Activated naive CD4-positive, alpha-beta T cell treated with anti-CD3 and anti-CD28 coated beads, Interleukin-2, amount 50 U/mL, for 24 hours (primary cell): Measurements from ENCODE around the gene MCAM.

Source experiments
- H3K27ac Mint-ChIP-seq: one replicate; pipeline ENCODE4 v1.8.0; 2021; ENCODE audit warnings: mild to moderate bottlenecking, mixed read lengths
- H3K27me3 Mint-ChIP-seq: one replicate; pipeline ENCODE4 v1.8.0; 2021; ENCODE audit warnings: mixed read lengths
- H3K36me3 Mint-ChIP-seq: one replicate; pipeline ENCODE4 v1.8.0; 2021; ENCODE audit warnings: mixed read lengths
- H3K4me1 Mint-ChIP-seq: one replicate; pipeline ENCODE4 v1.8.0; 2021; ENCODE audit warnings: mixed read lengths
- H3K4me3 Mint-ChIP-seq: one replicate; pipeline ENCODE4 v1.8.0; 2021; ENCODE audit warnings: mild to moderate bottlenecking, mixed read lengths
- H3K9me3 Mint-ChIP-seq: one replicate; pipeline ENCODE4 v1.8.0; 2021; ENCODE audit warnings: mixed read lengths

Gene MCAM

GRCh38 chr11:119316729-119317591 lies at the start of gene MCAM:
MCAM (minus strand) TSS chr11:119317130; CDS start chr11:119317101, 29 bp downstream.
- H3K4me3 Mint-ChIP-seq = peak within 1 kb of the TSS; percentile 79

GRCh38 chr11:119365071-119365591 lies 48.2 kb upstream of the MCAM start:
- Mint-ChIP-seq H3K27me3 (peaks cover 38% of the 10 kb centered on the region), H3K27ac (no peak overlapping the region), H3K9me3 (no peaks in the 10 kb centered on the region), H3K36me3 (no peaks in the 10 kb centered on the region), H3K4me3 (peak overlapping the region; percentile 87), H3K4me1 (peaks cover 7% of the 10 kb centered on the region)

More at GRCh38 chr11:119316729-119317591, at the start of gene MCAM:
- H3K27me3 Mint-ChIP-seq = peaks cover 5% of the 10 kb centered on the region
- H3K27ac Mint-ChIP-seq = no peak within 1 kb of the TSS
- H3K4me1 Mint-ChIP-seq = peaks cover 15% of the 10 kb centered on the region
- H3K36me3 Mint-ChIP-seq = no peaks in the 10 kb centered on the region
- H3K9me3 Mint-ChIP-seq = no peaks in the 10 kb centered on the region

- Mint-ChIP-seq H3K27me3 (peaks cover 34% of the 10 kb centered on the region), H3K27ac (no peak overlapping the region), H3K4me1 (peaks cover 7% of the 10 kb centered on the region), H3K9me3 (no peaks in the 10 kb centered on the region), H3K4me3 (peak overlapping the region; percentile 87), H3K36me3 (no peaks in the 10 kb centered on the region)
Measured at GRCh38 chr11:119363851-119364590, 47.1 kb upstream of the MCAM start.

GRCh38 chr11:119363081-119363850 lies 46.3 kb upstream of the MCAM start:
- H3K27me3 Mint-ChIP-seq = peaks cover 32% of the 10 kb centered on the region
- no peak overlapping the region for H3K27ac Mint-ChIP-seq
- H3K36me3 Mint-ChIP-seq = no peaks in the 10 kb centered on the region
- peaks cover 7% of the 10 kb centered on the region for H3K4me1 Mint-ChIP-seq
- H3K4me3 Mint-ChIP-seq = peak overlapping the region; percentile 49
- no peaks in the 10 kb centered on the region for H3K9me3 Mint-ChIP-seq

GRCh38 chr11:119362741-119363080 lies 45.8 kb upstream of the MCAM start:
- Mint-ChIP-seq H3K27ac (no peak overlapping the region), H3K4me1 (peaks cover 7% of the 10 kb centered on the region), H3K4me3 (no peak overlapping the region)

GRCh38 chr11:119361941-119362725 lies 45.2 kb upstream of the MCAM start:
- Mint-ChIP-seq H3K9me3 (no peaks in the 10 kb centered on the region), H3K4me3 (no peak overlapping the region), H3K36me3 (no peaks in the 10 kb centered on the region), H3K4me1 (peaks cover 7% of the 10 kb centered on the region), H3K27me3 (peaks cover 25% of the 10 kb centered on the region), H3K27ac (no peak overlapping the region)

More at GRCh38 chr11:119362741-119363080, 45.8 kb upstream of the MCAM start:
- Mint-ChIP-seq H3K36me3 (no peaks in the 10 kb centered on the region), H3K9me3 (no peaks in the 10 kb centered on the region), H3K27me3 (peaks cover 29% of the 10 kb centered on the region)

- Mint-ChIP-seq H3K27ac (no peak overlapping the region), H3K4me1 (peaks cover 11% of the 10 kb centered on the region), H3K36me3 (no peaks in the 10 kb centered on the region), H3K9me3 (no peaks in the 10 kb centered on the region), H3K27me3 (peaks cover 16% of the 10 kb centered on the region), H3K4me3 (no peak overlapping the region)
Measured at GRCh38 chr11:119361056-119361787, 44.3 kb upstream of the MCAM start.

GRCh38 chr11:119359365-119360214 lies 42.7 kb upstream of the MCAM start:
- peaks cover 9% of the 10 kb centered on the region for H3K27me3 Mint-ChIP-seq

GRCh38 chr11:119357074-119357473 lies 40.1 kb upstream of the MCAM start:
- H3K9me3 Mint-ChIP-seq = no peaks in the 10 kb centered on the region
- H3K27ac Mint-ChIP-seq = no peak overlapping the region
- H3K36me3 Mint-ChIP-seq = no peaks in the 10 kb centered on the region
- peaks cover 1% of the 10 kb centered on the region for H3K27me3 Mint-ChIP-seq
- peak overlapping the region; percentile 59 for H3K4me3 Mint-ChIP-seq
- H3K4me1 Mint-ChIP-seq = peaks cover 4% of the 10 kb centered on the region

More at GRCh38 chr11:119359365-119360214, 42.7 kb upstream of the MCAM start:
- Mint-ChIP-seq H3K27ac (no peak overlapping the region), H3K4me3 (no peak overlapping the region), H3K36me3 (no peaks in the 10 kb centered on the region), H3K9me3 (no peaks in the 10 kb centered on the region), H3K4me1 (peaks cover 8% of the 10 kb centered on the region)

GRCh38 chr11:119356349-119357031 lies 39.6 kb upstream of the MCAM start:
- Mint-ChIP-seq H3K4me3 (peak overlapping the region; percentile 93), H3K36me3 (no peaks in the 10 kb centered on the region), H3K9me3 (no peaks in the 10 kb centered on the region), H3K27ac (no peak overlapping the region), H3K27me3 (peaks cover 4% of the 10 kb centered on the region), H3K4me1 (peaks cover 4% of the 10 kb centered on the region)

GRCh38 chr11:119355091-119355843 lies 38.3 kb upstream of the MCAM start:
- Mint-ChIP-seq H3K9me3 (no peaks in the 10 kb centered on the region), H3K4me3 (peak overlapping the region; percentile 93), H3K4me1 (peaks cover 4% of the 10 kb centered on the region), H3K27me3 (peaks cover 5% of the 10 kb centered on the region), H3K36me3 (no peaks in the 10 kb centered on the region), H3K27ac (no peak overlapping the region)

GRCh38 chr11:119352857-119353260 lies 35.9 kb upstream of the MCAM start:
- Mint-ChIP-seq H3K27me3 (peaks cover 5% of the 10 kb centered on the region), H3K4me3 (no peak overlapping the region), H3K27ac (no peak overlapping the region), H3K9me3 (no peaks in the 10 kb centered on the region), H3K36me3 (no peaks in the 10 kb centered on the region), H3K4me1 (peaks cover 8% of the 10 kb centered on the region)
